Measurements from ENCODE around the gene ZNF225.

The ZNF225 gene

DNA sequence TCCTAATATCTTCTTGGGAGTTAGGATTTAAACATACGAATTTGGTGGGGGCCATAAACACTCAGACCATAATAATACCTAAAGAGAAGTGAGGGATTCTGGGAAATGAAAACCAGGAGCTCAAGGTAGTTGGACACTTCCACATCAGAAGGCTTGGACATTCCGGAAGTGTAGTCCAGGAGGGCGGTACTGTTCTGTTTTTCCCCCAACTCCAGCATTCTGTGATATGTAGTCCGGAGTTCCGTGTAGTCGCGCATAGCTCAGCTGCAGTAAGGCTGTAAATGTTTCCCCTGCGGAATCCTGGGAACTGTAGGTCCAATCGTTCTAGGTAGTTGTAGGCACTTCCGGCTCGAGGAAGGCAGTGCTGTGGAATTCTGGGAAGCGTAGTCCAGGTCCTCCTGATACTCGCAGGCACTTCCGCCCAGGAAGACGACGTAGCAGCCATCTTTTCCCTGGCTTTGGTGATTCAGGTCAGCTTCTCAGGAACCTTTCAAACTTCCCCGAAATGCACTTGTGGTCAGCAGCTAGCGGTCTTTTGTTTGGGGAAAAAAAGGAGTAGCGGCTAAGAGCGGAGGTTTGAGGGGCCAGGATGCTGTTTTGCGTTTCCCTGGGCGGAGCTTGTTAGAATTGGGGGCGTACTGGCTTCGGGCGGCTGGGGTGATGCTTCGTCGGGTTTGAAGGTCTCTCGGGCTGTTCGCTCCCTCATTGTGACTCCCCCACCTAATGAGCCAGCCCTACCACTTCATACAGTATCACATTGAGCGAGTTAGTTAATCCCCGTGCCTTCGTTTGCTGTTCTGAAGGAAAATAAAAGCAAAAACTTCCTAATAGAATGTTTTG, 51.7 kb downstream of the ZNF225 start, which contains the start of gene ZNF226:
Gene ZNF226 (plus strand): TSS at position 428 of the 840 bp plus-strand sequence. CDS start 4,981 bp downstream, outside the sequence.
- Histone ChIP-seq H3K9me3 (ENCODE audit: control insufficient read depth, insufficient read depth, low read depth, low read length) (peaks cover 23% of the 10 kb centered on the region), H3K4me1 (ENCODE audit: control insufficient read depth, insufficient read depth, low read length) (peaks cover 32% of the 10 kb centered on the region), H3K36me3 (ENCODE audit: control insufficient read depth in 2 of 2, insufficient read depth in 1 of 2, low read length in 2 of 2) (peaks cover 39 to 49% of the 10 kb centered on the region in 2 experiments), H3K27ac (ENCODE audit: extremely low read depth, low read depth, low read length) (peak within 1 kb of the TSS; percentile 73), H3K4me3 (ENCODE audit: low read depth, low read length) (peak within 1 kb of the TSS; percentile 57)
- POLR2A ChIA-PET: interaction anchor here (0.6 to 6.4 kb wide), 41 partner anchors 10 to 1606 kb away, joined by 3 to 143 read pairs (median 6); partner anchors contain the start of genes PVR, ZNF180, ZNF221 and ZNF223
- CTCF ChIA-PET: interaction anchor here (0.6 to 1.2 kb wide), 14 partner anchors 26 to 863 kb away, joined by 3 to 6 read pairs (median 3); partner anchors contain the start of gene ZNF227
- no peak for TF ChIP-seq ZNF776 (tag by site-specific recombination; IDR thresholded peaks at IDR 0.05; ENCODE audit: borderline replicate concordance)
- TF ChIP-seq, protein P1, sequence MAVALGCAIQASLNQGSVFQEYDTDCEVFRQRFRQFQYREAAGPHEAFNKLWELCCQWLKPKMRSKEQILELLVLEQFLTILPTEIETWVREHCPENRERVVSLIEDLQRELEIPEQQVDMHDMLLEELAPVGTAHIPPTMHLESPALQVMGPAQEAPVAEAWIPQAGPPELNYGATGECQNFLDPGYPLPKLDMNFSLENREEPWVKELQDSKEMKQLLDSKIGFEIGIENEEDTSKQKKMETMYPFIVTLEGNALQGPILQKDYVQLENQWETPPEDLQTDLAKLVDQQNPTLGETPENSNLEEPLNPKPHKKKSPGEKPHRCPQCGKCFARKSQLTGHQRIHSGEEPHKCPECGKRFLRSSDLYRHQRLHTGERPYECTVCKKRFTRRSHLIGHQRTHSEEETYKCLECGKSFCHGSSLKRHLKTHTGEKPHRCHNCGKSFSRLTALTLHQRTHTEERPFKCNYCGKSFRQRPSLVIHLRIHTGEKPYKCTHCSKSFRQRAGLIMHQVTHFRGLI (tag by site-specific recombination; IDR thresholded peaks at IDR 0.05): peak; percentile 74; the same call in 1 of the 2 replicates
- TF ChIP-seq, protein P2, sequence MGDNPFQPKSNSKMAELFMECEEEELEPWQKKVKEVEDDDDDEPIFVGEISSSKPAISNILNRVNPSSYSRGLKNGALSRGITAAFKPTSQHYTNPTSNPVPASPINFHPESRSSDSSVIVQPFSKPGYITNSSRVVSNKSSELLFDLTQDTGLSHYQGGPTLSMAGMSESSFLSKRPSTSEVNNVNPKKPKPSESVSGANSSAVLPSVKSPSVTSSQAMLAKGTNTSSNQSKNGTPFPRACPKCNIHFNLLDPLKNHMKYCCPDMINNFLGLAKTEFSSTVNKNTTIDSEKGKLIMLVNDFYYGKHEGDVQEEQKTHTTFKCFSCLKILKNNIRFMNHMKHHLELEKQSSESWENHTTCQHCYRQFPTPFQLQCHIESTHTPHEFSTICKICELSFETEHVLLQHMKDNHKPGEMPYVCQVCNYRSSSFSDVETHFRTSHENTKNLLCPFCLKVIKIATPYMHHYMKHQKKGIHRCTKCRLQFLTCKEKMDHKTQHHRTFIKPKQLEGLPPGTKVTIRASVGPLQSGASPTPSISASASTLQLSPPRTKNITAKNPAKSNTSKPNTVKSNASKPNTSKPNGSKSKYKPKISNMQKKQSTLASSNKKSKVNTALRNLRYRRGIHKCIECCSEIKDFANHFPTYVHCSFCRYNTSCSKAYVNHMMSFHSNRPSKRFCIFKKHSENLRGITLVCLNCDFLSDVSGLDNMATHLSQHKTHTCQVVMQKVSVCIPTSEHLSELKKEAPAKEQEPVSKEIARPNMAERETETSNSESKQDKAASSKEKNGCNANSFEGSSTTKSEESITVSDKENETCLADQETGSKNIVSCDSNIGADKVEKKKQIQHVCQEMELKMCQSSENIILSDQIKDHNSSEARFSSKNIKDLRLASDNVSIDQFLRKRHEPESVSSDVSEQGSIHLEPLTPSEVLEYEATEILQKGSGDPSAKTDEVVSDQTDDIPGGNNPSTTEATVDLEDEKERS (tag by site-specific recombination; IDR thresholded peaks at IDR 0.05): peak; percentile 88
- TF ChIP-seq ZBTB17 (tag by site-specific recombination; IDR thresholded peaks at IDR 0.05): peak; percentile 100
- TF ChIP-seq, protein P3, sequence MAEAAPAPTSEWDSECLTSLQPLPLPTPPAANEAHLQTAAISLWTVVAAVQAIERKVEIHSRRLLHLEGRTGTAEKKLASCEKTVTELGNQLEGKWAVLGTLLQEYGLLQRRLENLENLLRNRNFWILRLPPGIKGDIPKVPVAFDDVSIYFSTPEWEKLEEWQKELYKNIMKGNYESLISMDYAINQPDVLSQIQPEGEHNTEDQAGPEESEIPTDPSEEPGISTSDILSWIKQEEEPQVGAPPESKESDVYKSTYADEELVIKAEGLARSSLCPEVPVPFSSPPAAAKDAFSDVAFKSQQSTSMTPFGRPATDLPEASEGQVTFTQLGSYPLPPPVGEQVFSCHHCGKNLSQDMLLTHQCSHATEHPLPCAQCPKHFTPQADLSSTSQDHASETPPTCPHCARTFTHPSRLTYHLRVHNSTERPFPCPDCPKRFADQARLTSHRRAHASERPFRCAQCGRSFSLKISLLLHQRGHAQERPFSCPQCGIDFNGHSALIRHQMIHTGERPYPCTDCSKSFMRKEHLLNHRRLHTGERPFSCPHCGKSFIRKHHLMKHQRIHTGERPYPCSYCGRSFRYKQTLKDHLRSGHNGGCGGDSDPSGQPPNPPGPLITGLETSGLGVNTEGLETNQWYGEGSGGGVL (tag by site-specific recombination; IDR thresholded peaks at IDR 0.05): no peak
- no peak for TF ChIP-seq ZNF544 (tag by site-specific recombination; IDR thresholded peaks at IDR 0.05)
- peak; percentile 95 for TF ChIP-seq ZNF501 (tag by site-specific recombination; IDR thresholded peaks at IDR 0.05)
- TF ChIP-seq SALL2 (tag by site-specific recombination; IDR thresholded peaks at IDR 0.05; ENCODE audit: borderline replicate concordance): no peak
- no peak for TF ChIP-seq ZIC2 (tag by site-specific recombination; IDR thresholded peaks at IDR 0.05)
- TF ChIP-seq ZFHX2 (tag by site-specific recombination; conservative IDR thresholded peaks at IDR 0.05): peak; percentile 38
- TF ChIP-seq RBAK (tag by site-specific recombination; IDR thresholded peaks at IDR 0.05): no peak
- TF ChIP-seq ZNF843 (tag by site-specific recombination; IDR thresholded peaks at IDR 0.05): peak; percentile 71
- no peak for TF ChIP-seq ZFP41 (tag by site-specific recombination; IDR thresholded peaks at IDR 0.05; ENCODE audit: borderline replicate concordance)
- TF ChIP-seq, protein P4, sequence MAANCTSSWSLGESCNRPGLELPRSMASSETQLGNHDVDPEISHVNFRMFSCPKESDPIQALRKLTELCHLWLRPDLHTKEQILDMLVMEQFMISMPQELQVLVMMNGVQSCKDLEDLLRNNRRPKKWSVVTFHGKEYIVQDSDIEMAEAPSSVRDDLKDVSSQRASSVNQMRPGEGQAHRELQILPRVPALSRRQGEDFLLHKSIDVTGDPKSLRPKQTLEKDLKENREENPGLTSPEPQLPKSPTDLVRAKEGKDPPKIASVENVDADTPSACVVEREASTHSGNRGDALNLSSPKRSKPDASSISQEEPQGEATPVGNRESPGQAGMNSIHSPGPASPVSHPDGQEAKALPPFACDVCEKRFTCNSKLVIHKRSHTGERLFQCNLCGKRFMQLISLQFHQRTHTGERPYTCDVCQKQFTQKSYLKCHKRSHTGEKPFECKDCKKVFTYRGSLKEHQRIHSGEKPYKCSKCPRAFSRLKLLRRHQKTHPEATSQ (tag by site-specific recombination; IDR thresholded peaks at IDR 0.05): peak; percentile 72; the same call in 1 of the 2 replicates
- TF ChIP-seq ZNF426 (tag by site-specific recombination; IDR thresholded peaks at IDR 0.05): no peak
- TF ChIP-seq ZNF174 (tag by site-specific recombination; IDR thresholded peaks at IDR 0.05): no peak
- TF ChIP-seq ZNF140 (tag by site-specific recombination; IDR thresholded peaks at IDR 0.05): no peak
- TF ChIP-seq ZNF292 (tag by site-specific recombination; IDR thresholded peaks at IDR 0.05; ENCODE audit: borderline replicate concordance, low read depth): no peak
- TF ChIP-seq, protein P5, sequence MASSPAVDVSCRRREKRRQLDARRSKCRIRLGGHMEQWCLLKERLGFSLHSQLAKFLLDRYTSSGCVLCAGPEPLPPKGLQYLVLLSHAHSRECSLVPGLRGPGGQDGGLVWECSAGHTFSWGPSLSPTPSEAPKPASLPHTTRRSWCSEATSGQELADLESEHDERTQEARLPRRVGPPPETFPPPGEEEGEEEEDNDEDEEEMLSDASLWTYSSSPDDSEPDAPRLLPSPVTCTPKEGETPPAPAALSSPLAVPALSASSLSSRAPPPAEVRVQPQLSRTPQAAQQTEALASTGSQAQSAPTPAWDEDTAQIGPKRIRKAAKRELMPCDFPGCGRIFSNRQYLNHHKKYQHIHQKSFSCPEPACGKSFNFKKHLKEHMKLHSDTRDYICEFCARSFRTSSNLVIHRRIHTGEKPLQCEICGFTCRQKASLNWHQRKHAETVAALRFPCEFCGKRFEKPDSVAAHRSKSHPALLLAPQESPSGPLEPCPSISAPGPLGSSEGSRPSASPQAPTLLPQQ (tag by site-specific recombination; IDR thresholded peaks at IDR 0.05): peak; percentile 75
- peak; percentile 66 for TF ChIP-seq ZNF561 (tag by site-specific recombination; IDR thresholded peaks at IDR 0.05; ENCODE audit: borderline replicate concordance)
- TF ChIP-seq, protein P6, sequence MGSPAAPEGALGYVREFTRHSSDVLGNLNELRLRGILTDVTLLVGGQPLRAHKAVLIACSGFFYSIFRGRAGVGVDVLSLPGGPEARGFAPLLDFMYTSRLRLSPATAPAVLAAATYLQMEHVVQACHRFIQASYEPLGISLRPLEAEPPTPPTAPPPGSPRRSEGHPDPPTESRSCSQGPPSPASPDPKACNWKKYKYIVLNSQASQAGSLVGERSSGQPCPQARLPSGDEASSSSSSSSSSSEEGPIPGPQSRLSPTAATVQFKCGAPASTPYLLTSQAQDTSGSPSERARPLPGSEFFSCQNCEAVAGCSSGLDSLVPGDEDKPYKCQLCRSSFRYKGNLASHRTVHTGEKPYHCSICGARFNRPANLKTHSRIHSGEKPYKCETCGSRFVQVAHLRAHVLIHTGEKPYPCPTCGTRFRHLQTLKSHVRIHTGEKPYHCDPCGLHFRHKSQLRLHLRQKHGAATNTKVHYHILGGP (tag by site-specific recombination; IDR thresholded peaks at IDR 0.05): no peak
- TF ChIP-seq ZNF664 (tag by site-specific recombination; IDR thresholded peaks at IDR 0.05): no peak; the same call in 1 of the 2 replicates
- TF ChIP-seq, protein P7, sequence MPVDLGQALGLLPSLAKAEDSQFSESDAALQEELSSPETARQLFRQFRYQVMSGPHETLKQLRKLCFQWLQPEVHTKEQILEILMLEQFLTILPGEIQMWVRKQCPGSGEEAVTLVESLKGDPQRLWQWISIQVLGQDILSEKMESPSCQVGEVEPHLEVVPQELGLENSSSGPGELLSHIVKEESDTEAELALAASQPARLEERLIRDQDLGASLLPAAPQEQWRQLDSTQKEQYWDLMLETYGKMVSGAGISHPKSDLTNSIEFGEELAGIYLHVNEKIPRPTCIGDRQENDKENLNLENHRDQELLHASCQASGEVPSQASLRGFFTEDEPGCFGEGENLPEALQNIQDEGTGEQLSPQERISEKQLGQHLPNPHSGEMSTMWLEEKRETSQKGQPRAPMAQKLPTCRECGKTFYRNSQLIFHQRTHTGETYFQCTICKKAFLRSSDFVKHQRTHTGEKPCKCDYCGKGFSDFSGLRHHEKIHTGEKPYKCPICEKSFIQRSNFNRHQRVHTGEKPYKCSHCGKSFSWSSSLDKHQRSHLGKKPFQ (tag by site-specific recombination; IDR thresholded peaks at IDR 0.05): no peak; the same call in 1 of the 2 replicates
- TF ChIP-seq ZBTB20 (tag by site-specific recombination; IDR thresholded peaks at IDR 0.05): peak; percentile 98

Measured in HEK293 (cell line).